Muscle of arm (tissue), 12 donors: Measurements from ENCODE around the gene C14orf119. TPM values are rescaled to one million over a fixed set of nuclear protein-coding genes. Genes with fewer than 3 reads are reported as not detected.
A peak's percentile ranks its signal among the peaks of the same experiment; 100 is the strongest.

ENCODE experiments used
- DNase-seq: peaks from one replicate; pipeline ENCODE4 v3.0.0-alpha.2; 2013
- polyA plus RNA-seq, 12 donors: library from polyadenylated mRNA; unstranded; fragments of 120-200 nt; gene quantifications; one replicate each; pipeline ENCODE4 v1.2.1, GENCODE V29; 2013; ENCODE audit not compliant: insufficient read length in 12 of 12

Gene C14orf119
- polyA plus RNA-seq, 12 donors, result 30.8 to 62.2 (median 50.8) TPM; not detected in 1

- DNase-seq, result peak; percentile 91
Observed at GRCh38 chr14:23057757-23058653, 37.3 kb upstream of the C14orf119 start.

- DNase-seq, result no peak
Observed at GRCh38 chr14:23058654-23059504, 36.4 kb upstream of the C14orf119 start.

GRCh38 chr14:23060536-23061260 is 34.6 kb upstream of the C14orf119 start:
- DNase-seq, result no peak

DNA sequence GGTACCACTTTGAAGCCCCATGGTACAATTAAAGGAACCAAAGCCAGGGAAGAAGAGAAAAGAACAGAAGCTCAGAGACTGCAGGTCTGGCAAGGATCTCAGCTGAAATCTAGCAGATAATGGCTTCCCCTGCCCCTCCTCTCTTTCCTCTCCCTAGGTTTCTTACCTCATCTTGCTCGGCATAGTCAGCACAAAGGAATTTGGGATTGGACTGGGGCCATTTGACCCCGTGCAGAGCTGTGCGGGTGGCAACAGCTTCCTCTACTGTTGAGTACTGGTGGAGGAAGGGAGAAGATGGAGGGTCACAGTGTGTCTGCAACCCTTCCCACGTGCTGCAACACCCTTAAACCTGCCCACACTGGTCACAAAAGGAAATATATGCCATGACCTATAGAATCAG is 33.3 kb upstream of the C14orf119 start:
- no peak for DNase-seq

DNA sequence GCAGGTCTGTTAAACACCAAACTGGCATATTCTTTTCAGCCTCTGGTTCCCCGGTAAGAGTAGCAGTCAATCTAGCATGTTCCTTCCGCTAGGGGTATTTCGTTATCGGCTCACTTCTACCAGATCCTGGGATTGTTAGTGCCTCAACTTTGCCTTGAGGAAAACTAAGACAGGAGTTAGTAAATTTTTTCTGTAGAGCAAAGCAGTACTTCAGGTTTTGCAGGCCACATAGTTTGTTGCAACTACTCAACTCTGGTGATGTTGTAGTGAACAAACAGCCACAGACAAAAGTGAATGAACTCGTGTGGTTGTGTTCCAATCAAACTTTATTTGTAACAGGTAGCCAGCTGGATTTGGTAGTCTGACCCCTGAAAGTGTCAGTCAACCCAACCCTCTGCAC is 31.7 kb upstream of the C14orf119 start:
- no peak for DNase-seq

DNA sequence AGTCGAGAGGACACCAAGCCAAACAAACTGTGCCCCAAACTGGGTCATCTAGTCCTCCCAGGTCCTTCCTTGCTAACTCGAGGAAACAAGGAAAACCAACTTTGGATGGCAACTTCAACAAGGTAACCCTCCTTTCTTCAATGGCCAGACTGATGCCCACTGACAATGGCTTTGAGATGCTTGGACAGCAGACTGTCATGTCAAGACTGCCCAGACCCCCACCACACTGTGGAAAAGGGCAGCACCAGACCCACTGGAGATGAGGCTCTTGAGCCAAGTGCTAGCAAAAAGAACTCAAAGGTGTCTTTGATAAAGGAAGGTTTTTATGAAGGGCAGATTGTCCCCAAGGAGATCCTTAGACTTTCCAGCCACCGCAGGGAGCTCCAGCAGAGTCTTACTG is 28.9 kb upstream of the C14orf119 start:
- DNase-seq, result no peak

DNA sequence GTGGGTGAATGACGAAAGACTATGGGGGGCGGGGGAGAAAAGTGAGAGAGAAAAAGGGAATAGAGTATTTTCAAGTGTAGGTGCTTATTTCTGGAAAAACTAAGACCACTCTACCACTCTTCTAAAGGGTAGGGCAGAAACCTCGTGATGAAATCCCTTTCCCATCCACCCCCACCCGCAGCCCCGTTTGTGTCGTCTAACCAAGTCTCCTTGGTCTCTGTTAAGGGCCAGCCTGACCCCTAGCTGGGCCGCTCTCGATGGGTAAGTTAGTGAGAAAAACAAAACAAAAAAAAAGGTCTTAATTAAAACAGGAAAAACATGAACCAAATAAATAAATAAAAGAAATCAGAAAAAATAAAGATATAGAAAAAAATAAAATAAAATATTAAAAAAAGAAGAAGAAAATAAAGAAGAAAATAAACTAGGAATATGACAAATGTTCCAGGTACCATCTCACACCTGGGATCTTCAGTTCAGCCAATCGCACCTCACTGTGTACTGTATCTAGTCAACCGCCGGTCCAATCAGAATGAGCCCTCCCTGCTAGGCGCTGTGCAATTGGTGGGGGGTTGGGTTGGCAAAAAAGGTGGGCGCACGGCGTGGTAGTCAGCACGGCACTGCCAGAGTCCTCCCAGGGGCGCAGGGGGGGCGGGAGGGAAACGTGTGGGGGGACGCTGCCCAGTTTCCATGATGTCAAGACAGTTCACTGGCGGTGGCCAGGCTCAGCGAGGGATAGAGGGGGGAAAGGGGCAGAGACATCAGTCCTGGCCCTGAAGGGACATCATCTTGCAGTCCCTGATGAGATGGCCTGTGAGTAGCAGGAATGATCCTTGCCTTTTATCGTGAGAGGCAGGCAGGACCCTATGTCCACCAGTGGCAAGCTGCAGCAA is 28.2 kb upstream of the C14orf119 start:
- no peak for DNase-seq

GRCh38 chr14:23067847-23068788 is 27.2 kb upstream of the C14orf119 start:
- no peak for DNase-seq

GRCh38 chr14:23068789-23069412 is 26.4 kb upstream of the C14orf119 start:
- peak; percentile 89 for DNase-seq

DNA sequence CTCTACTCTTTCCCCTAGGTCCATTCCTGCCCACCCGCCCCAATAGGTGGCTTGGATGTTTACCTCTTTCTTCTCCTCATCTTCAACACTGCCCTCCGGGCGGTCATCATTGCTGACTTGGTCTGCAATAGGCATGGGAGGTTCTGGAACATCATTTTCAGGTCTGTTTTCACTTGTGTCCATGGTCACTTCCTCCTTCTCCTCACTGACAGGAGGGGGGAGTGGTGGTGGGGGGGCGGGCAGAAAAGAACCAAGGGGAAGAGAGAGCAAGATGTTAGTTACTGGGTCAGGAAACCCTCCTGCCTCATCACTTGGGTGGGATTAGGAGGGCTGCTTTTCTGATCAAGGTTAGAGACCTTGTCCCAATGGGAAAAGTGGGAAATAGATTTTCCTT is 25.9 kb upstream of the C14orf119 start:
- DNase-seq, result no peak

DNA sequence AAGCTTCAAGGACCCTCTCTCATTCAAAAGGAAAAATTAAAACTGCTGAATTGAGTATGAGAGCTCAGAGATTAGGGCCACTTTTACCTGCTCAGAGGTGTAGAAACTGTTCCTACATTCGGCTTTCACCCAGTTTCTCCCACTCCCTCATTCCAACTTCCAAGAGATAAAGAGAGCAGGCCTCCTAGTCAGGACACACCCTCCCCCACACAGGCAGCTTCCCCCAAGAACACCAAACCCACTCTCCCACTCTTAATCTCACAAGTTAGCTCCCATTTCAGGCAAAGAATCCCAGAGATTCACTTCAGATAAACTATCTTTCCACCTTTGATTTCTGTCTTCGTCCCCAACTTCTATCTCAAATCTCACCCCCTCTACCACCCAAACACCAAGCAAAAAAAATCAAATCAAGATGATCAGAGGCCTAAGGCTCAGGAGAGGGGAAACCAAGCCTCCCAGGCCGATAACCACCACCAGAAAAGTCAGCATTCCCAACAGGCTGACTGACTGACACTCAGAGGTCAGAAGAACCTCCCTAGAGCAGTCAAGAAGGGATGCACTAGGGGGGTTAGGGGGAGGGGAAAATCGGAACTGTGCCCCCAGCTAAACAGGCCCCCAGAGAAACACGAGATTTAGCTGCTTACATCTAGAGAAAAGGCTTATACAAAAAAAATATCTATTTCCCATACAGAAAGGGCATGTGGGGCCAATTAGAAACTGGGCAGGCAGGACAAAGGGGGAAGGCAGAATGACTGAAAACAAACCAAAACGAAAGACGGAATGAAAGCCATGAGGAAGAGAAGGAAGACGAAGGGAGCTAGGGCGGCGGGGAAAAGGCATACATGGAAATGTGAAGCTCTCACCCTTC is 24.8 kb upstream of the C14orf119 start:
- DNase-seq, result no peak

DNA sequence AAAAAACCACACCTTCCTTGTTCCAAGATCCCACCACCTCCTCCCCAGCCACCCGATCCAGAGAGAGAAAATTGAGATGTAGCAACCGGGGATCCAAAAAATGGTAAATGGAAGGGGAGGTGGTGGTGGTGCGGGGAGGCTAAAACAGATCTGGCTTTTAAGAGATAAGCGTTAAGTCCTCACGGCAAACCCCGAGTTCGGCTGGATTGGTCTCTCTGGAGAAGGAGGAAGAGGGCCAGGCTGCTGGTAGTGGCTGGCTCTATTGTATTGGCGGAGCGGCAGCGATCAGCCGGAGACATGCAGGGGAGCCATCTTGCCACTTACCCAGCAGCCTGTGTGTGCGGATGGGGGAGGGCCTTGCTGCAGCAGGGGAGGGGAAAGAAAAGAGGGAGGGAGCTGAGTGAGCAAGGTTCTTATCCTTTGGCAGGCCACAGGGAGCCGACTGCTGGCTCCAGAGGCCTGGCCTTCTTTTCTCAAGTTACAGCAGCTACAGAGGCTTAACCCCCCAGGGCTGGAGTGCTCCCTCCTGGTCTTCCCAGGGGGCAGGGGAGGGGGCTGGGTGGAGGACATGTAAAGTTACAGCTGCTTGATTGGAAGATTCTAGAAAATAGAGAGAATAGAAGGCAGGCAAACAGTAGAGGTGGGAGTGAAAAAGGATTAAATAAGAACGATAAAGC is 23.9 kb upstream of the C14orf119 start:
- peak; percentile 86 for DNase-seq

GRCh38 chr14:23071921-23072539 is 23.3 kb upstream of the C14orf119 start:
- no peak for DNase-seq

DNA sequence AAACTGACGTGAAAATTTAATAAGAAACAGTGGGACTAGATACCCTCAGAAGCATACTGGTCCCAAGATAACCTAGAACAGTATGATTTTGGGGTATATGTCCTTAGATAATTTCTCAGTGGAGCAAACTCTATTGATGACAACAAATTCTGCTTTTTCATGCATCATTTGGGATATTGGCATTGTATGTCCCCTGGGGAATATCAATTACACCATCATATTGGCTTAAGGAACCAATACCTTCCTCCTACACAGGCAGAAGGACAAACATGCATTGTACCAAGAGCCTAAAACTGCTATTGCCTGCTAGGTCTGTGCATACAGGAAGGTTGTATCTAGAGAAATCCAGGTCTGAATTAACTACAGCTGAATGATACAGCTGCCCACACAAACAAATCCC is 20.4 kb upstream of the C14orf119 start:
- no peak for DNase-seq

- DNase-seq, result no peak
Observed at GRCh38 chr14:23076785-23077408, 18.4 kb upstream of the C14orf119 start.

GRCh38 chr14:23077962-23078361 is 17.3 kb upstream of the C14orf119 start:
- DNase-seq, result no peak

DNA sequence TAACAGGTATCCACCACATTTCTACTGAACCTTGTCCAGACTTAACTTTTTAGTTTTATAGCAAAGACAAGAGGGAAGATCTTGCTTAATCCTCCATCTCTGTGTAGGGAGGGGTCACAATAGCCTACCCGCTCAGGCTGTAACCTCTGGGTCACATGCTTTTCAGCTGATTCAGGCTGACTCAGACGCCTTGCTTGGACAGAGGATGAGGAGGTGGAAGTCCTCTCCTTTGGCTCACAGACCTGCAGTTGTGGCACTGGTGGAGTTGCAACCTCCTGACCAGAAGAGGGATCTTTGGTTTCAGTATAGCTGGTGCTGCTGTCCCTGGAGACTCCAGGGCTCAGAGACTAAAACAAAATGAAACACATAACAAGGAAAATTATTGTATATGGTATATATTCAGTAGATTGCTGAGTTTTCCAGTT is 16.6 kb upstream of the C14orf119 start:
- no peak for DNase-seq
